Measurements from ENCODE around the gene TUBA1B.
A peak's percentile ranks its signal among the peaks of the same experiment; 100 is the strongest.

The TUBA1B gene

GRCh38 chr12:49126852-49127763 lies 4.1 kb downstream of the TUBA1B start:
- no peak for DNase-seq

GRCh38 chr12:49121047-49121696 lies 10.0 kb downstream of the TUBA1B start:
- DNase-seq, result no peak

GRCh38 chr12:49111206-49111605 lies 20.0 kb downstream of the TUBA1B start:
- no peak for DNase-seq

GRCh38 chr12:49110464-49111155 lies 20.6 kb downstream of the TUBA1B start, which contains the start of gene LMBR1L:
LMBR1L (minus strand) TSS chr12:49110847; CDS start chr12:49110555, 292 bp downstream.
- DNase-seq, result peak; percentile 98

GRCh38 chr12:49109641-49110463 lies 21.3 kb downstream of the TUBA1B start:
- DNase-seq, result no peak

GRCh38 chr12:49108958-49109404 lies 22.2 kb downstream of the TUBA1B start:
- DNase-seq, result no peak

GRCh38 chr12:49105504-49106084 lies 25.6 kb downstream of the TUBA1B start:
- DNase-seq, result no peak

- DNase-seq, result no peak
Measured at GRCh38 chr12:49104822-49105221, 26.4 kb downstream of the TUBA1B start.

- no peak for DNase-seq
Measured at GRCh38 chr12:49100380-49100779, 30.8 kb downstream of the TUBA1B start.

- DNase-seq, result no peak
Measured at GRCh38 chr12:49098703-49099102, 32.5 kb downstream of the TUBA1B start.

- DNase-seq, result peak in 1 of 2 experiments; percentile 13
Measured at GRCh38 chr12:49098035-49098451, 33.2 kb downstream of the TUBA1B start.

GRCh38 chr12:49097381-49097780 lies 33.8 kb downstream of the TUBA1B start:
- DNase-seq, result no peak

- DNase-seq, result no peak
Measured at GRCh38 chr12:49094975-49095365, 36.2 kb downstream of the TUBA1B start.

- peak in 1 of 2 experiments; percentile 47 for DNase-seq
Measured at GRCh38 chr12:49094160-49094974, 36.8 kb downstream of the TUBA1B start, which contains the start of gene DHH. DHH (minus strand) TSS chr12:49094801; CDS start chr12:49094512, 289 bp downstream.

GRCh38 chr12:49093792-49094159 lies 37.4 kb downstream of the TUBA1B start:
- DNase-seq, result no peak

- no peak for DNase-seq
Measured at GRCh38 chr12:49092816-49093406, 38.3 kb downstream of the TUBA1B start.

GRCh38 chr12:49092086-49092815 lies 38.9 kb downstream of the TUBA1B start:
- DNase-seq, result peak in 1 of 2 experiments; percentile 35

- no peak for DNase-seq
Measured at GRCh38 chr12:49091836-49092085, 39.4 kb downstream of the TUBA1B start.

- DNase-seq, result no peak
Measured at GRCh38 chr12:49091056-49091835, 39.9 kb downstream of the TUBA1B start.

Measured in NCI-H187 (cell line).